HG02943 (cell line): Measurements from ENCODE around the gene PIM3.
"Not testable (repeated sequence)": the region's sequence is repeated elsewhere in the genome, so short reads cannot be mapped to it uniquely, and the experiment has no call there.

ENCODE experiments used
- ATAC-seq: cut with Tn5 transposase; IDR thresholded peaks from one replicate; pipeline ENCODE4 v1.9.1; 2021; ENCODE audit warnings: mild to moderate bottlenecking, low read depth, moderate library complexity; ENCODE audit not compliant: unreplicated experiment

The PIM3 gene

GRCh38 chr22:49941507-49942316 is 18.9 kb upstream of the PIM3 start:
- no peak for ATAC-seq

GRCh38 chr22:49942565-49943404 is 17.8 kb upstream of the PIM3 start:
- ATAC-seq = no peak

DNA sequence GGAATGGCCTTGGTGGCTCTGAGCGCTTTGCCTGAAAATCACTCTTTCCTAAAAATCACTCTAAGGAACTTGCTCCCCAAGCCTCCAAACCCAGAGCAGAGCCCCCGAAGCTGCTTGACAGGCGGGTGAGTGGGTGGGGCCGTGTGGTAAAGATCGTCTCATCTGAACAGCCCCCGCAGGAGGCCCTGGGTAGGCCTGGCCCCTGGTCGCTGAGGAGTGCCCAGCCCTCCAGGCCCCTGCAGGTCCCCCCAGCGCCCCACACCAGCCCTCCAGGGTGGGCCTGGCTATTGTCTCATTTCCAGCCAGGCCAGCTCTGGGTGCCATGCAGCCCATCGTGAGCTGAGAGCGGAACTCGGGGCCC is 17.2 kb upstream of the PIM3 start:
- no peak for ATAC-seq

- no peak for ATAC-seq
Observed at GRCh38 chr22:49943771-49944398, 16.7 kb upstream of the PIM3 start.

- no peak for ATAC-seq
Observed at GRCh38 chr22:49944399-49944891, 16.1 kb upstream of the PIM3 start.

DNA sequence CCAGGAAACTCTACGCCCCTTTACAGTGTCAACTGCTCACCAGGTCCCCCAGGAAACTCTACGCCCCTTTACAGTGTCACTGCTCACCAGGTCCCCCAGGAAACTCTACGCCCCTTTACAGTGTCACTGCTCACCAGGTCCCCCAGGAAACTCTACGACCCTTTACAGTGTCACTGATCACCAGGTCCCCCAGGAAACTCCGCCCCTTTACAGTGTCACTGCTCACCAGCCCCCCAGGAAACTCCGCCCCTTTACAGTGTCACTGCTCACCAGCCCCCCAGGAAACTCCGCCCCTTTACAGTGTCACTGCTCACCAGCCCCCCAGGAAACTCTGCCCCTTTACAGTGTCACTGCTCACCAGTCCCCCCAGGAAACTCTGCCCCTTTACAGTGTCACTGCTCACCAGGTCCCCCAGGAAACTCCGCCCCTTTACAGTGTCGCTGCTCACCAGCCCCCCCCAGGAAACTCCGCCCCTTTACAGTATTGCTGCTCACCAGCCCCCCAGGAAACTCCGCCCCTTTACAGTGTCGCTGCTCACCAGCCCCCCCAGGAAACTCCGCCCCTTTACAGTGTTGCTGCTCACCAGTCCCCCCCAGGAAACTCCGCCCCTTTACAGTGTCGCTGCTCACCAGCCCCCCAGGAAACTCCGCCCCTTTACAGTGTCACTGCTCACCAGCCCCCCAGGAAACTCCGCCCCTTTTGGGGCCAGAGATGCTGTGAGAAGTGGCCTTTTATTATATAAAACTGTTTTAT is 15.4 kb upstream of the PIM3 start:
- ATAC-seq = not testable (repeated sequence)

GRCh38 chr22:49946612-49947295 is 13.8 kb upstream of the PIM3 start:
- no peak for ATAC-seq

DNA sequence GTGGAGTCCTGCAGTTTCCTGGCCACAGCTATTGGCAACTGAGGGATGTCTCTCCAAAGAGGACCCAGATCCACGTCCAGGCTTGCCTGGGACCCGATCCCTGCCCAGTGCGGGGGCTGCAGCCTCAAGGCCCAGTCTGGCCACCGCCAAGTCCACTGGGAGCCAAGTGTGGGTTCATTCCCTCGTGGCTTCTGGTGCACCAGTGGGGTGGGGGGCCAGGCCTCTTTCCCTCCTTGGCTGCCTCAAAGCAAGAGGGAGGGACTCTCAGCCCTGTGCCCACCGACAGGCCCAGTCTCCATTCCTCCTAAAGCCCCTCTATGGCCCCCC is 13.3 kb upstream of the PIM3 start:
- ATAC-seq = no peak

GRCh38 chr22:49948116-49948957 is 12.2 kb upstream of the PIM3 start:
- no peak for ATAC-seq

DNA sequence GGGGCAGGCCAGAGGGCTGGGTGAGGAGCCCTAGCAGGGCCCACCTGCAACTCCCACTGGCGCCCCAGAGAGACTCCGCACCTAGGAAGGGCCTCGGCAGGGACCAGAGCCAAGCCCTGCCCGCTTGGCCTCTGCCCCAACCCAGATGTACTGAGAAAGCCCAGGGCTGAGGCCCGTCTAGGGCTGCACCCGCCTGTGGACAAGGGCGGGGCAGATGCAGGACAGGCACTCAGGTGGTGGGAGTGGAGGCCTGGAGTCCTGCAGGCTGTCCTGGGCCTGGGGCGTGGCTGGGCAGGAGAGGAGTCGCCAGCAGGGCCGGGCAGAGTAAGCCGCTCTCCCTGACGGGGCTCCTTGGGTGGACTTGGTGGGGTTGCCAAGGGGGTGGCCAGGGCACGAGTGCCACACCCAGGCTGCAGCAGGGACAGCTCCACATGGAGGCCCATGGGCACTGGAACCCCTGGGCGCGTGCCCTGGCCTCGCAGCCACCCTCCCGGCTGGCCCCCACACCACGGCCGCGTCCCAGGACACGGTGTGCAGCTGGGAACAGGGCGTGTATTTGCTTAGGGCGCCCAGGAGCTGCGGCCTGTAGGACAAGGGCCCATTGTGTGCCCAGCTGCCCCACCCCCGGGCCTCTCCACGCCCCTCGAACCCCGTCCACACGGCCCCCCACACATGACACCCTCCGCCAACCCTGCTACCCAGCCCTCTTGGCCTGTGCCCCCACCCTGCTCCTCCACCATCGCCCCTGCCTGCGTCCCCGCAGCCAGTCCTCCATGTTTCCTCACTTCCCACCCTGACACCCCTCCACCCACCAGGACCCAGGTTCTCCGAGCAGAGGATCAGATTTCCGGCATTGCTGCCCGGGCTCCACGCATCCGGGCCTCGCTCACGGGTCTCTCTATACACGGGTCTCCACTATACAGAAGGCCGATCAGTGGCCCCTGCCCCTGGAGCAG is 11.3 kb upstream of the PIM3 start:
- ATAC-seq = no peak

- no peak for ATAC-seq
Observed at GRCh38 chr22:49949914-49950292, 10.7 kb upstream of the PIM3 start.

DNA sequence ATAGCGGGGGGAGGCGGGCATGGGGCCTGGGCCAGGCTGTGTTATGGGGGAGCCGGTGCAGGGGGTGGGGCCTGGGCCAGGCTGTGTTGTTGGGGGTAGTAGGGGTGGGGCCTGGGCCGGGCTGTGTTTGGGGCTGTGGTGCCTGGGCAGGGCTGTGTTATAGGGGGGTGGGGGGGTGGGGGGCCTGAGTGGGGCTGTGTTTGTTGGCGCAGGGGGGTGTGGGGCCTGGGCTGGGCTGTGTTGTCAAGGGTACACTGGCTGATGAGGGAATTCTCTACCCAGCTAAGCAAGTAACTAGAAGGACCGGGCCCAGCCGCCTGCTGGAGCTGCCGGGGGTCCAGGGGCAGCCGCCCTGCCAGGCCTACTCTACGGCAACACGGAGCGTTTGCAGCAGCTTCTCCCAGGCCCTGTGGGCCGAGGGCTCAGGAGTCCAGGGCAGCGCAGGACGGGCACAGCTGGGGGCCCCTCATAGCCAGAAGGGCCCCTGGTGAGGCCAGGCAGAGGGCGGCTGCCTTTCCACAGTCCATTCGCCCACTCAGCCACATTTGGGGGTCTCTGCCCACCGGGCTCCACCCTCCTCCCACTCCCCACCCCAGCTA is 10.1 kb upstream of the PIM3 start:
- ATAC-seq = no peak

GRCh38 chr22:49951000-49951677 is 9.4 kb upstream of the PIM3 start:
- no peak for ATAC-seq

GRCh38 chr22:49951678-49951985 is 8.9 kb upstream of the PIM3 start:
- no peak for ATAC-seq

DNA sequence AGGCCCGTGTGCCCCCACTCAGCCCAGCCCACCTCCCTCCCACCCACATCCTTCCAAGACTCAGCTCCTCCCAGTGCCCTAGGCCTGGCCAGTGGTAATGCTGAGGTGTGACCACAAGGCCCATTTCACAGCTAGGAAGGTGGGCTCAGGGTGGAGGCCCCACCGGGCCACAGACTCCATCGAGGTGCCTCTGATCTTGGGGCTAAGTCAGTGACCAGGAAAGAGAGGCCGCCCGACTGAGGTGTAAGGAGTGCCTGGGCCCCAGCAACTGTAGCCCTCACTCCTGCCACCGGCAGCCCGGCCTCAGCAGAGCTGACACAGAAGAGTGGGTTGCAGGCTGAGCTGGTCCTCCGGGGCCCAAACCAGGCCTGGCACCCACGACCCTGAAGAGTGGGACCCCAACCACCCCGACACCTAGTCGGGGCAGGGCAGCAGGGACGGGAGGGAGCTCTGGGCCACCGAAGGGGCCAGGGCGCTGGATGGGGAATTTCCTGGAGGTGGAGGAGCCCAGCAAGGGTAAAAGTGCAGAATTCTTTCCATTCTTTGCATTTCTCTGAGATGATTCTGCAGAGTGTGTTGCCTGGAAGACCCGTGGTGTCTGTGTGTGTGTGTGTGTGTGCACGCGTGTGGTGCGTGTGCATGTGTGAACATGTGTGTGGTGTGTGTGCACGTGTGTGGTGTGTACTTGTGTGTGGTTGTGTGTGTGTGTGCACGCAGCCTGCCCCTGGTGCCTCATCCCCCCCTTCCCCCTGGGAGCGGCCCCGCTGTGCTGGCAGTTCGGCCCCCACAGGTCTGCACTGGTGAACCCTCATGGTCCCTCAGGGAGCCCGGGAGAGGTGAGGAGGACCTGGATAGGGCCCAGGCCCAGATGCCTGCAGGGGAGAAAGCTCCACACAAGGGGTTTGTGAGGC is 8.3 kb upstream of the PIM3 start:
- ATAC-seq = no peak

DNA sequence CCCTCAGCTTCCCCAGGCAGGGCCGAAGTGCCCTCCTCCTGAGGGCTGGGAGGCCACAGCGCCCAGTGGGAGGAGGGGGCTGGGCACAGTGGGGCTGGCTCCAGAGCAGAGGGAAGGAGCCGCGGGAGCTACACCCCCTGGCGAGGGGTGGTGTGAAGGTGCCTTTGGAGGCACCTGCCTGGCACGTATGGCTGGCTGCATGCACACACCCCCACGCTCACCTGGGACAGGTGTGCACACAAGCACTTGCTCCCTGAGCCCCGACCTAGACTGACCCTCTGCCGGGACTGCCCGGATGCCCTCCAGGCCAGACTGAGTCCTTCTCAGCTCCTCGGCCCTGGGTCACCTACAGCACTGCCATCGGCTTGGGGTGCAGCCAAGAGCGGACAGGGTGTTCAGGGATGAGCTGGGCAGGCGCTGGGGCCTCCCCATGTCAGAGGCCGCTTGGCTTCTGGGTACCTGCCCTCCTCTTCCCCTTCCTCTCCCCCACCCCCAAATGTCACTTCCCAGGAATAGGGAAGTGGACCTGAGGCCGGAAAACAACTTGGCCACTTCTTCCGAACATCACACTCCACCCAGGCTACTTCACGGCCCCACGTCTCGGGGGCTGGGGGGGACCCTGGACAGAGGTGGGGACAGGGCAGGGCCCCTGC is 7.4 kb upstream of the PIM3 start:
- no peak for ATAC-seq
